ENCODE data around the gene GPRC5C. TPM values are rescaled to one million over a fixed set of nuclear protein-coding genes. Genes with fewer than 3 reads are reported as not detected.

Gene GPRC5C
- total RNA-seq, 2 donors from 2014 or later, result 56.0 to 67.0 TPM

DNA sequence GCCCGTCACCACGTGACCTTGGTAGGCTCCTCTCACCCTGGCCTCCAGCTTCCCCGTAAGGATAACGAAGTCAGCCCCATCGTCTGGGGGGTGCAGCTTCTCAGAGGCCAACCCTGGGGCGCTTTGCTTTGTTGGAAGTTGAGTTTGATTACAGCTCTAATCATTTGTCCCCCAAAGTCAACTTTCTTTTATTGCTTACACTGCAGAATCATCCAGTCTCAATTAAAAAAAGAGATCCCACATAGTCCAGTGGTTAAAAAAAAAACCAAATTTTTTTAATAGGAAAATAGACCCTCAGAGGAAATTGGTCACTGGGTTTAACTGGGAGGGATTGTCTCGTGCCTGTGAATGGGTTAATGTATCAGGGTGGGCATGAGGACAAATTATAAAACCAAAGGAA, 7.8 kb upstream of the GPRC5C start:
- peaks cover 12 to 24% of the 10 kb centered on the region in 2 donors for H3K4me1 ChIP-seq (ENCODE audit: control insufficient read depth in 1 of 2, low read depth in 2 of 2)
- no peak overlapping the region for H3K27ac ChIP-seq
- no peak overlapping the region for H3K4me3 ChIP-seq
- ATAC-seq (ENCODE audit: insufficient number of reproducible peaks, low FRiP score, low read depth) (no peak), DNase-seq (ENCODE audit: low spot score) (no peak)
- H3K27me3 ChIP-seq (replicated peaks; ENCODE audit: insufficient read depth), result no peaks in the 10 kb centered on the region
- H3K36me3 ChIP-seq, result no peaks in the 10 kb centered on the region
- no peaks in the 10 kb centered on the region for H3K9me3 ChIP-seq
- TF ChIP-seq, protein P1, sequence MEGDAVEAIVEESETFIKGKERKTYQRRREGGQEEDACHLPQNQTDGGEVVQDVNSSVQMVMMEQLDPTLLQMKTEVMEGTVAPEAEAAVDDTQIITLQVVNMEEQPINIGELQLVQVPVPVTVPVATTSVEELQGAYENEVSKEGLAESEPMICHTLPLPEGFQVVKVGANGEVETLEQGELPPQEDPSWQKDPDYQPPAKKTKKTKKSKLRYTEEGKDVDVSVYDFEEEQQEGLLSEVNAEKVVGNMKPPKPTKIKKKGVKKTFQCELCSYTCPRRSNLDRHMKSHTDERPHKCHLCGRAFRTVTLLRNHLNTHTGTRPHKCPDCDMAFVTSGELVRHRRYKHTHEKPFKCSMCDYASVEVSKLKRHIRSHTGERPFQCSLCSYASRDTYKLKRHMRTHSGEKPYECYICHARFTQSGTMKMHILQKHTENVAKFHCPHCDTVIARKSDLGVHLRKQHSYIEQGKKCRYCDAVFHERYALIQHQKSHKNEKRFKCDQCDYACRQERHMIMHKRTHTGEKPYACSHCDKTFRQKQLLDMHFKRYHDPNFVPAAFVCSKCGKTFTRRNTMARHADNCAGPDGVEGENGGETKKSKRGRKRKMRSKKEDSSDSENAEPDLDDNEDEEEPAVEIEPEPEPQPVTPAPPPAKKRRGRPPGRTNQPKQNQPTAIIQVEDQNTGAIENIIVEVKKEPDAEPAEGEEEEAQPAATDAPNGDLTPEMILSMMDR (IDR thresholded peaks at IDR 0.05), result no peak

DNA sequence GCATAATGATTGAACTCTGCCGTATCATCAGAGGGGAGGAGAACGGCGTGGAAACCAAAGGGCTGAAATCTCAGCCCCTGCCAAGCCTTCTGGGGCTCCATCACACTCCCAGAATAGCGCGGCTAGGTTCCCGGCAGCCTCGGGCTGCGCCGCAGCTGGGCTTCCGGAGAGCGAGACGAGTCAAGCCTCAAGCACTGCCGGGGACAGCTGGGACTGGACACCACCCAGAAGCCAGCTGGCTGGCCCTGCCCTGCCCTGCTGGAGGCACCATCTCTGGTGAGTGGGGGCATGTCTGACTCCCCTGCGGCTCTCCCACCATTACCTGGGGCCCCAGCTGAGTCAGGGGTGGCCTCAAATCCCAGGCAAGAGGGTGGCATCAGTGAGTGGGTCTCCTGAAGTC, 7.2 kb upstream of the GPRC5C start:
- ATAC-seq (ENCODE audit: insufficient number of reproducible peaks, low FRiP score, low read depth), result no peak
- no peak overlapping the region for H3K27ac ChIP-seq
- TF ChIP-seq, protein P1 (IDR thresholded peaks at IDR 0.05), result no peak

DNA sequence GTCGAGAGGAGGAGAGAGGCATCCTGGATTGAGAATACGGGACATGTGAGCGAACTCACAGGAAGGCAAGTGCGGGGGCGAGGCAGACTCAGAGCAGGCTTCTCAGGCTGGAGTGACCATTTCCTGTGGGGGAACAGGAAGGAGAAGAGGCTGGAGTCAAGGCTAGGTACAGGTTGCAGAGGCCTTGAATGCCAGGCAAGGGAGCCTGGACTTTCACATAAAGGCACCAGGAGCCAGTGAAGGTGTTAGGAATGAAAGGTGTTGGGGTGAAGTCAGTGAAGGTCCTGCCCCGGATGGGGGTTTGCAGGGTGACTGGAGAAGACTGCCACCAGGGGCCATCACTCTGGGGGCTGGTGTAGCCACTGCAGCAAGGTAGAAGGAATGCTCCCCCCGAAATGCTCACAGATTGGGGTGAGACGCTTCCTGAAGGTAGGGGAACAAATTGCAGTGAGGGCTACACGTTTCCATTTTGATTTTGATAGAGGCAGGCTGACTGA, 5.3 kb upstream of the GPRC5C start:
- no peaks in the 10 kb centered on the region for H3K27me3 ChIP-seq (replicated peaks; ENCODE audit: insufficient read depth)
- H3K9me3 ChIP-seq, result no peaks in the 10 kb centered on the region
- DNase-seq (ENCODE audit: low spot score), result no peak
- TF ChIP-seq, protein P1 (IDR thresholded peaks at IDR 0.05), result no peak
- no peaks in the 10 kb centered on the region for H3K36me3 ChIP-seq
- no peak overlapping the region for H3K4me3 ChIP-seq
- H3K27ac ChIP-seq, result peak overlapping the region; percentile 65 to 99
- peaks cover 12 to 36% of the 10 kb centered on the region in 2 donors for H3K4me1 ChIP-seq (ENCODE audit: control insufficient read depth in 1 of 2, low read depth in 2 of 2)
- no peak for ATAC-seq (ENCODE audit: insufficient number of reproducible peaks, low FRiP score, low read depth)

More for the DNA sequence above, 7.2 kb upstream of the GPRC5C start:
- Histone ChIP-seq H3K4me1 (ENCODE audit: control insufficient read depth in 1 of 2, low read depth in 2 of 2) (peaks cover 12 to 29% of the 10 kb centered on the region in 2 donors), H3K27me3 (replicated peaks; ENCODE audit: insufficient read depth) (no peaks in the 10 kb centered on the region), H3K9me3 (no peaks in the 10 kb centered on the region), H3K36me3 (no peaks in the 10 kb centered on the region), H3K4me3 (no peak overlapping the region)
- no peak for DNase-seq (ENCODE audit: low spot score)

DNA sequence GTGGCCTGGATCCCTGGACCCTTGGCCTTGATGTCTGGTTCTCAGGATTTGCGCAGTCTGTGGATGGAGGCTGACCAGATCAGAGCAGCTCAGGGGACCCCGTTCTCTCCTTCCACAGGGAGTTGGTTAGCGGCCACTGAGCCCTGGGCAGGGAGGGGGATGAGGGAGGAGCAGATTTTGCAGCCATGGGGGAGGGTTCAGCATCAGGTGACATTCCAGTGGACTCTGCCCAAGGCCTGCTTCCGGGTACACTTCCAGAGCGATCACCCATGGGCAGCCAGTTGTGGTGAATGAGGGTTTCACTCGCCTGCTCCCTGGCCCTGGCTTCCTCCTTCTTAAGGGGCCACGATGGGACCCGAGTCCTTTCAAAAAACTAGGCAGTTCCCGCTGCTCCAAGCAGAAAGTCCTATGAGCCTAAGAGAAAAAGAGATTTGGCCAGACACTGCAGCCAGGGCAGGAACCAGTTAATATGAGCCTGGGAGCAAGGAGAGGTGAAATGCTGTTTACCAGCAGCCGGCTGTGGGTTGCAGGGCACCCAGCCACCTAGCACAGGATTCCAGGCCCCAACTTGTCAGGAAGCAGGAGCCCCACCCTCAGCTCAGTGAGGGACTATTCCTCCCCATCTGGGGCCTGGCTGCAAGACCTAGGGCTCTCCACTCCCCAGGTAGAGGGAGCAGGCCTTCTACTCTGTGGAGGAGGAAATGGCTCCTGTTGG, 4.7 kb upstream of the GPRC5C start:
- Histone ChIP-seq H3K27me3 (replicated peaks; ENCODE audit: insufficient read depth) (no peaks in the 10 kb centered on the region), H3K4me1 (ENCODE audit: control insufficient read depth in 1 of 2, low read depth in 2 of 2) (peaks cover 12 to 36% of the 10 kb centered on the region in 2 donors), H3K9me3 (no peaks in the 10 kb centered on the region), H3K27ac (peak overlapping the region; percentile 65 to 99), H3K36me3 (no peaks in the 10 kb centered on the region), H3K4me3 (no peak overlapping the region)
- ATAC-seq (ENCODE audit: insufficient number of reproducible peaks, low FRiP score, low read depth) (no peak), DNase-seq (ENCODE audit: low spot score) (no peak)
- TF ChIP-seq, protein P1 (IDR thresholded peaks at IDR 0.05), result no peak

DNA sequence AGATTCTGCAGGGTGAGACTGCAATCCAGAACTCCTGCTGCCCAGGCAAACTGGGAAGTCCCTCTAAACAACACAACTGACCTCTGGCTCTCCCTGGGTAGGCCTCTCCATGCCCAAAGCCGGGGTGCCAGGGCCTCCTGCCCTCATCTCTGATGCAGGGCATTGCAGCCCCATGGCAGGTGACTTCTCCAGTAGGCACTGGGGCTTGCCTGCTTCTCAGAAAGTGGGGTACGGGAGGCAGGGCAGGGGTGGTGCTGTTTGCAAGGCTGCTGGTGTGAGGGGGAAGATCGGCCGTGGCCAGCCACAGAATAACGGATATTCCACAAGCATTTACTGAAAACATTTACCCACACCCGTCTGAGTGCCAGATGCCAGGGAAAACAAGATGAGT, 4.1 kb upstream of the GPRC5C start:
- TF ChIP-seq, protein P1 (IDR thresholded peaks at IDR 0.05), result no peak
- Histone ChIP-seq H3K36me3 (no peaks in the 10 kb centered on the region), H3K4me1 (ENCODE audit: control insufficient read depth in 1 of 2, low read depth in 2 of 2) (peaks cover 12 to 36% of the 10 kb centered on the region in 2 donors), H3K4me3 (no peak overlapping the region), H3K27ac (peak overlapping the region; percentile 65 to 99), H3K9me3 (no peaks in the 10 kb centered on the region), H3K27me3 (replicated peaks; ENCODE audit: insufficient read depth) (no peaks in the 10 kb centered on the region)
- ATAC-seq (ENCODE audit: insufficient number of reproducible peaks, low FRiP score, low read depth) (no peak), DNase-seq (ENCODE audit: low spot score) (no peak)
